Memory B cell (primary cell): ENCODE results near the gene TMEM132E.
"Not testable (repeated sequence)": the region's sequence is repeated elsewhere in the genome, so short reads cannot be mapped to it uniquely, and the experiment has no call there.

Source experiments
- ATAC-seq: fragments of 150-1000 bp; cut with Tn5 transposase; 2 replicates; pipeline ENCODE4 v1.10.0; 2021; ENCODE audit warnings: low read depth, mild to moderate bottlenecking, moderate library complexity
- DNase-seq, 2 donors: peaks; one replicate each; pipeline ENCODE4 v3.0.0; 2022; ENCODE audit warnings: low spot score in 2 of 2
- H3K27ac Mint-ChIP-seq: one replicate; pipeline ENCODE4 v1.8.0; 2022; ENCODE audit warnings: mild to moderate bottlenecking, moderate library complexity, mixed read lengths
- H3K27me3 Mint-ChIP-seq: one replicate; pipeline ENCODE4 v1.8.0; 2022; ENCODE audit warnings: mixed read lengths
- H3K36me3 Mint-ChIP-seq: one replicate; pipeline ENCODE4 v1.8.0; 2022; ENCODE audit warnings: mild to moderate bottlenecking, mixed read lengths
- H3K4me1 Mint-ChIP-seq: one replicate; pipeline ENCODE4 v1.8.0; 2022; ENCODE audit warnings: mixed read lengths
- H3K4me3 Mint-ChIP-seq: one replicate; pipeline ENCODE4 v1.8.0; 2022; ENCODE audit warnings: mild to moderate bottlenecking, moderate library complexity, mixed read lengths
- H3K9me3 Mint-ChIP-seq: one replicate; pipeline ENCODE4 v1.8.0; 2022; ENCODE audit warnings: mixed read lengths

The TMEM132E gene, protein sequence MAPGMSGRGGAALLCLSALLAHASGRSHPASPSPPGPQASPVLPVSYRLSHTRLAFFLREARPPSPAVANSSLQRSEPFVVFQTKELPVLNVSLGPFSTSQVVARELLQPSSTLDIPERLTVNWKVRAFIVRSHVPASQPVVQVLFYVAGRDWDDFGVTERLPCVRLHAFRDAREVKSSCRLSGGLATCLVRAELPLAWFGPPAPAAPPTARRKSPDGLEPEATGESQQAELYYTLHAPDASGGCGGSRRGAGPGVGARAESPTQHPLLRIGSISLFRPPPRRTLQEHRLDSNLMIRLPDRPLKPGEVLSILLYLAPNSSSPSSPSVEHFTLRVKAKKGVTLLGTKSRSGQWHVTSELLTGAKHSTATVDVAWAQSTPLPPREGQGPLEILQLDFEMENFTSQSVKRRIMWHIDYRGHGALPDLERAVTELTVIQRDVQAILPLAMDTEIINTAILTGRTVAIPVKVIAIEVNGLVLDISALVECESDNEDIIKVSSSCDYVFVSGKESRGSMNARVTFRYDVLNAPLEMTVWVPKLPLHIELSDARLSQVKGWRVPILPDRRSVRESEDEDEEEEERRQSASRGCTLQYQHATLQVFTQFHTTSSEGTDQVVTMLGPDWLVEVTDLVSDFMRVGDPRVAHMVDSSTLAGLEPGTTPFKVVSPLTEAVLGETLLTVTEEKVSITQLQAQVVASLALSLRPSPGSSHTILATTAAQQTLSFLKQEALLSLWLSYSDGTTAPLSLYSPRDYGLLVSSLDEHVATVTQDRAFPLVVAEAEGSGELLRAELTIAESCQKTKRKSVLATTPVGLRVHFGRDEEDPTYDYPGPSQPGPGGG (N-terminal part only)

DNA sequence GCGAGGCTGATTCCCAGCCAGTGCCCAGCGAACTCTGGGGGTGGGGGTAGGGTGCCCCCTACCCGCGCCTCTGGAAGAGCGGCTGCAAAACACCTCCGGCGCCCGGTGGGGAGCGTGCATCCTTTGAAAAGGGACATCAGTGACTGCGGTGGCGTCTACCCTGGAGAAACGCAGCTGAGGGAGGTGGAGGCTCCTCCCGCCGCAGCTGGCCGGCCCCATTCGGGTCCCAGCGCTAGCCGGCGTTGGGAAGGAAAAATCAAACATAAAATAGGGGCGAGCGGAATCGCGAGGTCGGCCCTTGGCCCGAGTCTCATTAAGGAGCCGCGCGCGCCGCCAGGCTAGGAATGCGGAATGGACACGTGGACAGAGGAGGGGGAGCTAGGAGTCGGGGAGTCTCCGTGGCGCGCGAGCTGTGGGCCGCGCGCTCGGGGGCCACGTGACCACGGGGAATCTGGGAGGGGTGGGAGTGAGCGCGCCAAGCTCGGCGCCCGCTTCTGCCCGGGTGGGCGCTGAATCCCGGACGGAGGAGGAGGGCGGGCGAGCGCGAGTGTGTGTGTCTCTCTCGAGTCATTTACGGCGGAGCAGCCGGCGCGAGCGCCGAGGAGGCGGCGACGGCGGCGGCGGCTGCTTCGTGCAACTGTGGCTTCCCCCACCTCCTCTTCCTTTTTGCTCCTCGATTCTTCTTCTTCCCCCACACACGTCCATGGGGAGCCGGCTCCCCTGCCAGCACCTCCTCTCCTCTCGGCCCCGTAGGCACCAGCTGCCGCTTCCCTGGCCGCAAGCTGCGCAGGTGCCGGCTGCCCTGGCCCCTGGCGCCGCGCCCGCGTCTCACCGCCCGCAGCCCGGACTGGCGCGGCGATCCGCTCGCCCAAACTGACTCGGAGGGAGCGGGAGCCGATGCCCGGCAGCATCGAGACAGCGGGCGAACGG lies at the start of gene TMEM132E:
TMEM132E (plus strand) TSS at position 566 of the 930 bp plus-strand sequence. CDS start 1,495 bp downstream, outside the sequence.
- ATAC-seq (no peak), DNase-seq (no peak)
- Mint-ChIP-seq H3K4me3 (peak within 1 kb of the TSS; percentile 73), H3K9me3 (no peaks in the 10 kb centered on the region), H3K27ac (no peak within 1 kb of the TSS), H3K4me1 (peaks cover 10% of the 10 kb centered on the region), H3K36me3 (no peaks in the 10 kb centered on the region), H3K27me3 (peaks cover 37% of the 10 kb centered on the region)

DNA sequence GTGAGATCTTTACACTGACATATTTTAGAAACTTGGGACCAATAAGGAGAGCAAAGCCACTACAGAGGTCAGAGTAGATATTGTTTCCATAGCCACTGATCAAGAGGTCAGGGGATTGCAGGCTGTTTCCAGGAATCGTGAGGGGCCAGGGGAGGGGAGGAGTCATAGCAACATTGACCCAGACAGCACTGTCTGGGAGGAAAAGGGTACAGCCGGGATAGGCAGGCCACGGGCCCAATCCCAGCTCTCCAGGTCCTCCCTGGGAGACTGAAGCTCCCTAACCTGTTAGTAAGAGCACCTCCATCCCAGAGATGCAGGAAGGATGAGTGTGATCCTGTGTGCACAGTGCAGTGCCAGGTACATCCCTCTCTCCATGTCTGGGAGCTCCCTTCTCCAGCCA lies 48.5 kb upstream of the TMEM132E start:
- DNase-seq (no peak), ATAC-seq (no peak)
- H3K36me3 Mint-ChIP-seq = no peaks in the 10 kb centered on the region
- H3K4me3 Mint-ChIP-seq = no peak overlapping the region
- H3K4me1 Mint-ChIP-seq = peaks cover 2% of the 10 kb centered on the region
- no peaks in the 10 kb centered on the region for H3K9me3 Mint-ChIP-seq
- H3K27me3 Mint-ChIP-seq = peaks cover 34% of the 10 kb centered on the region
- no peak overlapping the region for H3K27ac Mint-ChIP-seq

DNA sequence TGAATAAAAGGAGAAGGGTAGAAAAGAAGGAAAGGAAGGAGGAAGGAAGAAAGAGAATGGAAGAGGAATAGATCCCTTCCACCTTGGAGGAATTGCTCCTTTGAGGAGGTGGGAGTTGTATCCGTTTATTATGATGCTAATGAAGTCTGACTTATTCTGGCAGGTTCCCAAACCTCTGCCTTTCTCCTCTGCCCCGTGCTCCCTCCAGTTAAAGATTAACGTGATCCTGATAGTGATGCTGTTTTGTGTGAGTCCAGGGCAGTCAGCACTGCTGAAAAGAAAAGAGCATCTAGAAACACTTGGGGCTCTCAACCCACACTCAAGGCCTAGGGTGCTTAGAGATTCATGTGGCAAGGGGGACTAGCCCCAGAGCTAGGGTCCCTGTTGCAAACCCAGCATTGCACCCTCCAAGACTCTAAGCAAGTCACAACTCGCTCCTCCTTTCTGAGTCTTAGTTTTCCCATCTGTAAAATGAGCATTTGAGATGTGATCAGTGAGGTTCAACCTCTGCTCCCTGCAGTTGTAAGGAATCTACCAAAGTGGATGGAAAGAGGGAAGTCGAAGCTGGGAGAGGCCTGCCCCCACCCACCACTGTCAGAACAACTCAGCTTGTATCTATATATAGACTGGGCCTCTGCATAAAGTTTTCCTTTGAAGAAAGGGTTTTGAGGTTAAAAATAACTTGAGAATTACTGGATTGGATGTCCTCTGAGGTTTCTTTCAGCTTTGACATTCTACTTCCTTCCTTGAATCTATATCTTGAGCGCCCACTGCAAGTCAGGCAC lies 46.9 kb upstream of the TMEM132E start:
- H3K4me3 Mint-ChIP-seq = no peak overlapping the region
- ATAC-seq (no peak), DNase-seq (no peak)
- H3K27ac Mint-ChIP-seq = no peak overlapping the region
- H3K9me3 Mint-ChIP-seq = no peaks in the 10 kb centered on the region
- peaks cover 2% of the 10 kb centered on the region for H3K4me1 Mint-ChIP-seq
- peaks cover 33% of the 10 kb centered on the region for H3K27me3 Mint-ChIP-seq
- no peaks in the 10 kb centered on the region for H3K36me3 Mint-ChIP-seq

DNA sequence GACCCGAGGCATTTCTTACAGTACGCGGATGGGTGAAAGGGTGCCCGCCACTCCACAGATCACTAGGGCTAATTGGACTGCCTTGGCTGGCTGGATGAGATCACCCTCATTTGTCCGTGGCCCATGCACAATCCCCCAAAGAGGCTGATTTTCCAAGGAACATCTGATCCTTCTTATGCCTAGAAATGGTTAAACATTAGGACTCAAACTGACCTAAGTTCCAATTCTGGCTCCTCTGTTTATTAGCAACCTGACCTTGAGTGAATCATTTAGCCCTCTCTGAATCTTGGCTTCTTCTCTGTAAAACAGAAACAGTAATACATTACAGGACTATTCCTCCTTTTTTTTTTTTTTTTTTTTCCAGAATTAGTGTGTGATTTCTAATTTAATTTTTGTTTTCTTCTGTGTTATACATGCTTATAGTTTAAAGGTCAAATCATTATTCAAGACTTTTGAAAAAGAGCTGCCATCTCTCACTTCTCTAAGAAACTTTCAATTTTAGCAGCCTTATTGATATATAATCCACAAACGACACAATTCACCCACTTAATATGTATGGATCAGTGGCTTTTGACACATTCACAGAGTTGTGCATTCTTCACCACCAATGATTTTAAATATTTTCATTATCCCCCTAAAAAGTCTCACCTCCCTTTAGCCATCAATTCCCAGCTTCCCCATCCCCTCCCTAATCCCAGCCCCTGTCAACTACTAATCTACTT lies 45.4 kb upstream of the TMEM132E start:
- Mint-ChIP-seq H3K4me1 (no peaks in the 10 kb centered on the region), H3K27me3 (peaks cover 25% of the 10 kb centered on the region), H3K36me3 (no peaks in the 10 kb centered on the region), H3K9me3 (no peaks in the 10 kb centered on the region), H3K27ac (no peak overlapping the region), H3K4me3 (no peak overlapping the region)
- no peak for ATAC-seq
- no peak for DNase-seq

DNA sequence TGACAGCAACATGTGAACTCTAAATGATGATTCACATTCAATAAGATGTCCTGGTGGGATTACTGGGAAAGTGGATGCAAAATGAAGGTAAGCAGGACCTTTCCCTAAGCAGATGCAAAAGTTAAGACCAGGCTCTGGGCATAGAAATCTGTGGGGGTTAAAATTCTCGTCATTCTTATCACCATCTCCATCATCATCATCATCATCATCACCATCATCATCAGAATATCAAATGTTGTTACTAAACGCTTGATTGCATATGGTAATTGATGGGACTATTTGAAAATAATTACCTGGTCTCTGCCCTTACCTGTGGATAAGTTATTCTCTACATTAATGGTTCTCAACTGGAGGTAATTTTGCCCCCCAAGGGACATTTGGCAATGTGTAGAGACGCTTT lies 41.9 kb upstream of the TMEM132E start:
- peaks cover 21% of the 10 kb centered on the region for H3K27me3 Mint-ChIP-seq
- H3K9me3 Mint-ChIP-seq = no peaks in the 10 kb centered on the region
- no peaks in the 10 kb centered on the region for H3K4me1 Mint-ChIP-seq
- ATAC-seq (no peak), DNase-seq (no peak)
- no peaks in the 10 kb centered on the region for H3K36me3 Mint-ChIP-seq
- no peak overlapping the region for H3K27ac Mint-ChIP-seq
- H3K4me3 Mint-ChIP-seq = no peak overlapping the region

DNA sequence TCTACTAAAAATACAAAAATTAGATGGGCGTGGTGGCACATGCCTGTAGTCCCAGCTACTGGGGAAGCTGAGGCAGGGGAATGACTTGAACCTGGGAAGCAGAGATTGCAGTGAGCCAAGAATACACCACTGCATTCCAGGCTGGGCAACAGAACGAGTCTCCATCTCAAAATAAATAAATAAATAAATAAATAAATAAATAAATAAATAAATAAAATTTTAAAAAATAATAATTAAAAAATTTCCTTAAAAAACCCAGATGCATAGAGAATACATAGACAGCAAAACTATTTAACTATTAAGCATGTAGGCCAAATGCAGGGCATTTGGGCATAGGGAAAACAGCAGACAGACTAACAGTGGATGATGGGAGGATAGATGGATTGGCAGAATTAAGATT lies 40.8 kb upstream of the TMEM132E start:
- H3K4me3 Mint-ChIP-seq, DNase-seq, H3K9me3 Mint-ChIP-seq, H3K27ac Mint-ChIP-seq, ATAC-seq, H3K4me1 Mint-ChIP-seq, H3K36me3 Mint-ChIP-seq: not testable (repeated sequence)
- H3K27me3 Mint-ChIP-seq = peaks cover 20% of the 10 kb centered on the region

DNA sequence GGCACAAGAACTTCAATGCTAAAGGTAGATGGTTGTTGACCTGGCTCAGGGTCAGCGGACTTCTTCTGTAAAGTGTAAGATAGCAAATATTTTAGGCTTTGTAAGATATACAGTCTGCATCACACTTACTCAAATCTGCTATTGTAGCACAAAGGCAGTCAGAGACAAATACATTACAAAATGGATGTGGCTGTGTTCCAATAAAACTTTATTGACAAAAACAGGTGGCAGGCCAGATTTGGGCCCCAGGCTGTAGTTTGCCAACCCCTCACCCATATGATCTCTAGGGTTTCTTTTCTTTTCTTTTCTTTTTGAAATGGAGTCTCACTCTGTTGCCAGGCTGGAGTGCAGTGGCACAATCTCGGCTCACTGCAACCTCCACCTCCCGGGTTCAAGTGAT lies 39.5 kb upstream of the TMEM132E start:
- no peaks in the 10 kb centered on the region for H3K9me3 Mint-ChIP-seq
- H3K27ac Mint-ChIP-seq = no peak overlapping the region
- H3K36me3 Mint-ChIP-seq = no peaks in the 10 kb centered on the region
- DNase-seq (no peak), ATAC-seq (no peak)
- peaks cover 20% of the 10 kb centered on the region for H3K27me3 Mint-ChIP-seq
- H3K4me3 Mint-ChIP-seq = no peak overlapping the region
- no peaks in the 10 kb centered on the region for H3K4me1 Mint-ChIP-seq

DNA sequence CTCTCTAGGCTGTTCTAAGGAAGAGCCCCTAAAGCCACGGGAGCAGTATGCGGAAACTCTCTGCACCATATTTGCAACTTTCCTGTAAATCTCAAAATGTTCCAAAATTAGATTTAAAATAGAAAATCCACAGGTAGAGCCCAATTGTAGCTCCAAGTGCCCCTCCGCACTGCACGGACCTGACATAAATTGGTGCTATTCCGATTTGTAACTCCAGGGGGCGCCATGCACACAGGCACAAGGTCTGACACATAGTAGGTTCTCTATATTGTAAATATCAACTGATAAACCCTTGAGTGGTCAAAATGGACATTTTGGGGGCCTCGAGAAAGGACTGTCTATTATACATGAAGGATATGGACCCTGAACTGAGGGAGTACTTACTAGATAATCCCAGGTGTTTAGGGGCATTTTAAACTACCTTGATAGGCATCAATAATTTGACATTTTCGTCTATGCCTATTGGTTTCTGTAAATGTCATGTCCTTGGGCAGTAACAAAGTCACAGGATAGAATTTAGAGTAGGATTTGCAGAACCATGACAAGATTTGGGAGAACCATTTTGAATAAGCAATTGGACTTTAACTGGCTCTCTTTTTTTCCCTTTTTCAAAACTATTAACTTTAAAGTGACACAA lies 36.6 kb upstream of the TMEM132E start:
- Mint-ChIP-seq H3K27me3 (peaks cover 14% of the 10 kb centered on the region), H3K4me1 (no peaks in the 10 kb centered on the region), H3K27ac (no peak overlapping the region), H3K4me3 (no peak overlapping the region), H3K9me3 (no peaks in the 10 kb centered on the region), H3K36me3 (no peaks in the 10 kb centered on the region)
- ATAC-seq = no peak
- peak; percentile 44 to 52 for DNase-seq

DNA sequence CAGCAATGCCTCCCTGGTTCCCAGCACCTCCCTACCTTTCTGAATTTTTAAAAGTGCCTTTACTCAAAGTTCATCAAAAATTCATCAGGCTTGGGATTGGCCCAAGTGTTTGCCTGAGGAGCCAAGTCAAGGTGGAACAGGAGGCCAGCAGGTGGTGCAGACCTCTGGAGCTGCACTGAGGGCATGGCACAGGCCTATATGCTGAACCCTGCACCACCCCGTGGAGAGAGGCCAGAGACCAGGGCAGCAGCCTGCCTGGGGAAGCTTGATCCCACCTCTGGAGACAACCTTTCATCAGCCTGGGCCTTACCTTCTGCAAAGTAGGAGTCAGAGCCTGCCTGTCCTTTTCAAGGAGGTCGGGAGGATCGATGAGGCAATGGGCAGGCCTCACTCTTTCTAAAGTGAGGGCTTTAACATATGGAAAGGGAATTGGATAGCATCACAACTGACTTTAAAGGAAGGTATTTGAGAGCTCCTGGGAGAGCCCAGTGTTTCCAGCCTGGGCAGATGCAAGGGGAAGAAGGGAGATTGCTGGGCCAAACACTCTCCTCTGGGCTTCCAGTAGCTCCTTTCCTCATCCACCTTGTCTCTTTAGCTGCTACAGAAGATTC lies 31.8 kb upstream of the TMEM132E start:
- no peak for ATAC-seq
- Mint-ChIP-seq H3K27me3 (peaks cover 16% of the 10 kb centered on the region), H3K9me3 (no peaks in the 10 kb centered on the region), H3K27ac (no peak overlapping the region), H3K36me3 (no peaks in the 10 kb centered on the region), H3K4me3 (no peak overlapping the region), H3K4me1 (no peaks in the 10 kb centered on the region)
- no peak for DNase-seq

DNA sequence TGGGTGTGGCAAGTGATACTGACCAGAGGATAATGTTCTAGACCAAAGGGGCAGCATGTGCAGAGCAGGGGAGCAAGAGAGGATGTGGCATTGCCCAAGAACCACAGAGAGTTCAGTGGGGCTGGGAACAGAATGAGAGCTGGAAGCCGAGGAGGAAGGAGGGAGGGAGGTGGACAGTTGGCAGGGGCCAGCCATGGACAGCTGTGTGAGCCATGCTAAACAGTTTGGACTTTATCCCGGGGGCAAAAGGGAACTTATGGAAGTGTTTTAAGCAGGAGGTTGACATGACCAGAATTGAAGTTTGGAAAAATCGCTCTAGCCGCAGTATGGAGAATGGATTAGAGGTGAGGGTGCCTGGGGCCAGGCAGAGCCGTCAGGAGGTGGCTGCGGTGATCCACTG lies 29.4 kb upstream of the TMEM132E start:
- H3K27me3 Mint-ChIP-seq = peaks cover 21% of the 10 kb centered on the region
- no peaks in the 10 kb centered on the region for H3K9me3 Mint-ChIP-seq
- no peak overlapping the region for H3K27ac Mint-ChIP-seq
- H3K36me3 Mint-ChIP-seq = no peaks in the 10 kb centered on the region
- DNase-seq = no peak
- H3K4me3 Mint-ChIP-seq = no peak overlapping the region
- H3K4me1 Mint-ChIP-seq = no peaks in the 10 kb centered on the region
- ATAC-seq = no peak

DNA sequence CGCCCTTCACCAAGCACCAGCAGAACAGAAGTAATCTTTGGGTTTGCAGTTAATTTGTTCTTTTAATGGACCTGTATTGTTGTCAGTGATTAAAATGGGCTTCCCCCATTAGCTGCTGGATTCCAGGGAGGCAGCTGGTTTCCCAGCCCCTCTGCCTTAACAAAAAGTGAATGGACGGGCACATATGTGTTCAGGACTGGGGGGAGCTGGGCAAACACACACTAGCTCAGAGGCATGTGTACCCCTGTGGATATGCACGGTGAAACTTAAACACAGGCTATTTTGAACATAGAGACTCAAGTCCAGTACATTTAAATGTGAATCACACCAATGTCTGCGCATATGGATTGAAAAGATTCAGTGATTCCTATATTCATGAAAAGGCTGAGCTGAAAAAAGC lies 25.5 kb upstream of the TMEM132E start:
- peaks cover 21% of the 10 kb centered on the region for H3K27me3 Mint-ChIP-seq
- no peak overlapping the region for H3K4me3 Mint-ChIP-seq
- H3K9me3 Mint-ChIP-seq = no peaks in the 10 kb centered on the region
- ATAC-seq (no peak), DNase-seq (no peak)
- no peak overlapping the region for H3K27ac Mint-ChIP-seq
- H3K4me1 Mint-ChIP-seq = no peaks in the 10 kb centered on the region
- H3K36me3 Mint-ChIP-seq = no peaks in the 10 kb centered on the region

DNA sequence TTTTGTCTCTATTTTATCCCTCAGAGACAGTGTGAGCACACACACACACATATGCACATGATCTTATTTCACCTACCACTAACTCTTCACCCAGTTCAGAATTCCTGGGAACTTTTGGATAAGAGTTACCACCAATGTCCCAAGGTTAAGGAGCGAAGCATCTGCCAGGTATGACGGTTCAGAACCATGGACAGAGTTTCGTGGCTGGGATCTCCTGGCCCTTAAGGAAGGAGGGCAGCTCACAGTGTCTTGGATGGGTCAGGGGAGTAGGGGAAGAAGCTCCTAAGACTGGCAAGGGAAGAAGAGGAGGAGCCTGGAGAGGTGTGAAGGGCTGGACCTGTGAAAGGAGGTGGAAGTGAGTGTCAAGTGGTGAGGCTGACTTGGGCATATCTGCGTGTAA lies 23.0 kb upstream of the TMEM132E start:
- no peaks in the 10 kb centered on the region for H3K4me1 Mint-ChIP-seq
- no peaks in the 10 kb centered on the region for H3K9me3 Mint-ChIP-seq
- H3K36me3 Mint-ChIP-seq = no peaks in the 10 kb centered on the region
- no peak overlapping the region for H3K27ac Mint-ChIP-seq
- H3K4me3 Mint-ChIP-seq = no peak overlapping the region
- ATAC-seq (no peak), DNase-seq (no peak)
- peaks cover 14% of the 10 kb centered on the region for H3K27me3 Mint-ChIP-seq
